GM12891 (cell line): ENCODE measurements around the gene OSTM1.

Experiments used
- PAX5 ChIP-seq: IDR thresholded peaks from 2 replicates; pipeline ENCODE4 v1.6.1; 2011; ENCODE audit warnings: low read length, moderate library complexity, mild to moderate bottlenecking; ENCODE audit not compliant: insufficient read depth, severe bottlenecking
- POLR2A ChIP-seq: IDR thresholded peaks from 2 replicates; pipeline ENCODE4 v1.6.1; 2011; ENCODE audit warnings: low read depth, low read length, control low read depth
- POLR2AphosphoS5 ChIP-seq: IDR thresholded peaks from 2 replicates; pipeline ENCODE4 v1.6.1; 2011; ENCODE audit warnings: low read depth, low read length, control low read depth
- POU2F2 ChIP-seq: IDR thresholded peaks from 2 replicates; pipeline ENCODE4 v1.6.1; 2011; ENCODE audit warnings: low read depth, mild to moderate bottlenecking, control low read depth, low read length, moderate library complexity
- SPI1 ChIP-seq: IDR thresholded peaks from 2 replicates; pipeline ENCODE4 v1.6.1; 2011; ENCODE audit warnings: low read depth, low read length, control low read depth
- TAF1 ChIP-seq: IDR thresholded peaks from 2 replicates; pipeline ENCODE4 v1.6.1; 2011; ENCODE audit warnings: low read depth, low read length, control low read depth

DNA sequence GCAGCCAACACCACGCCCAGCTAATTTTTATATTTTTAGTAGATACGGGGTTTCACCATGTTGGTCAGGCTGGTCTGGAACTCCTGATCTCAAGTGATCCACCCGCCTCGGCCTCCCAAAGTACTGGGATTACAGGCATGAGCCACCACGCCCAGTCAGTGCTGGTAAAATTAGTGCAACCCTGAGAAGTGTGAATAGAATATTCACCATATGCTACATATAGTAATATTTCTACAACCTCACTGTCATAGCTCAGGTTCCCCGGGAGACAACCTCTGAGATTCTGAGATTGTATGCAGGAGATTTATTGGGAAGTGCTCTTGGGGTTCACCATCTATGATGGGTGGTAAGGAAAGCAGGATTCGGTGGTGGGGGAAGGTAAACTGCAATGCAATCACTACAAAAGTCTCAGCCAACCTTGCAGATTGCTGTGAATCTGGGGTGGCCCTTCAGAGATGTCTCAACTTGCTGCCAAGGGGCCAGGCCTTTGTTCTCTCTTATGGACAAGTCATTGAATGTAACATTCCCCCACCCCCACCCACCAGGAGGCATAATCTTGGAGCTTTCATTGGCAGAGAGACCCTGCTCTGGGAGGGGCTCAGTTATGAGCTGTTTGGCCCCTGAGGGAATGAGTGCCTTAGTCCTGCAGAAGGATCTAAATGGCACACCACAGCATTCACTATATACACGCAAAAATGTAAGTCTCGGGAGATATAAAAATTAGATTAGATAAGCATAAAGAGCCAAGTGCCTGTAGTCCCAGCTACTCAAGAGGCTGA, 82.6 kb downstream of the OSTM1 start:
- TF ChIP-seq POLR2A (no peak), POLR2AphosphoS5 (no peak), POU2F2 (no peak), SPI1 (no peak), TAF1 (no peak), PAX5 (no peak)
